Endometrial microvascular endothelial cells (primary cell): ENCODE results near the gene ABCC12. TPM values are rescaled to one million over a fixed set of nuclear protein-coding genes. Genes with fewer than 3 reads are reported as not detected.

Experiments used
- in situ Hi-C: cut with HindIII; loops from 2 replicates; pipeline ENCODE4 v1.10.0; 2017; ENCODE audit warnings: low sequenced_read_pairs, low pct_unique_long_range_greater_than_20kb; ENCODE audit errors: inconsistent ontology term
- total RNA-seq: library from RNA; depleted of rRNA; stranded (reverse); fragments of >200 nt; gene quantifications from one replicate; pipeline ENCODE4 v1.2.3, GENCODE V29; 2015; ENCODE audit errors: inconsistent ontology term

Gene ABCC12
- total RNA-seq, 1 donor from 2014 or later: not detected

DNA sequence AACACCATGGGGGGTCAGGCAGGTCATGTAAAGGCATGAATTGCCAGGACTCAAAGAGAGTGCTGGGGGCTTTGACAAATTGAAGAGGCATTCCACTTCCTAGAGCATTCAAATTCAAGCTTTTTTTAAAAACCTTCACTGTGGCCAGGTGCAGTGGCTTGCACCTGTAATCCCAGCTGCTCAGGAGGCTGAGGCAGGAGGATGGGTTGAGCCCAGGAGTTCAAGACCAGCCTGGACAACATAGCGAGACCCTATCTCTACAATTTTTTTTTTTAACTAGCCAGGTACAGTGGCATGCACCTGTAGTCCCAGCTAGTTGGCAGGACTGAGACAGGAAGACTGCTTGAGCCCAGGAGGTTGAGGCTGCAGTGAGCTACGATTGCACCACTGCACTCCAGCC is 17.2 kb downstream of the ABCC12 start:
- in situ Hi-C loops: no loop called here

DNA sequence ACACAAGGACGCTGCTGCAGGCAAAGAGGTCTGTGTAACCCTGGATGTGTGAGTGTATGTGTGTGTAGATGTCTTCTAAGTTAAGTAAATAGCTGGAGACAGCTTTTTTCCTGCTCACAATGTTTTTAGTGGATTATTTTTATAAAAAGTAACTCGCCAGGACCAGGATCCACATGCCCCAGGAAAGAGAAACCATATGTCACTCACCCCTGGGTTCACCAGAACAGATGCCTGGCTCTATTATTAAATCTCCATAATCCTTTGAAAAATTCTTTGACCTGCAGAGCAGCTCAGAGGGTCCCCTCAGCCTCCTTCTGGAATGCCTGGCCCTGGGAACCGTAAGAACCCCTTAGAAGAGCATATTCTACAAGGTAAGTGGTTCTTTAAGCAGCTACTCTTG is 18.0 kb downstream of the ABCC12 start:
- in situ Hi-C loops: no loop called here

DNA sequence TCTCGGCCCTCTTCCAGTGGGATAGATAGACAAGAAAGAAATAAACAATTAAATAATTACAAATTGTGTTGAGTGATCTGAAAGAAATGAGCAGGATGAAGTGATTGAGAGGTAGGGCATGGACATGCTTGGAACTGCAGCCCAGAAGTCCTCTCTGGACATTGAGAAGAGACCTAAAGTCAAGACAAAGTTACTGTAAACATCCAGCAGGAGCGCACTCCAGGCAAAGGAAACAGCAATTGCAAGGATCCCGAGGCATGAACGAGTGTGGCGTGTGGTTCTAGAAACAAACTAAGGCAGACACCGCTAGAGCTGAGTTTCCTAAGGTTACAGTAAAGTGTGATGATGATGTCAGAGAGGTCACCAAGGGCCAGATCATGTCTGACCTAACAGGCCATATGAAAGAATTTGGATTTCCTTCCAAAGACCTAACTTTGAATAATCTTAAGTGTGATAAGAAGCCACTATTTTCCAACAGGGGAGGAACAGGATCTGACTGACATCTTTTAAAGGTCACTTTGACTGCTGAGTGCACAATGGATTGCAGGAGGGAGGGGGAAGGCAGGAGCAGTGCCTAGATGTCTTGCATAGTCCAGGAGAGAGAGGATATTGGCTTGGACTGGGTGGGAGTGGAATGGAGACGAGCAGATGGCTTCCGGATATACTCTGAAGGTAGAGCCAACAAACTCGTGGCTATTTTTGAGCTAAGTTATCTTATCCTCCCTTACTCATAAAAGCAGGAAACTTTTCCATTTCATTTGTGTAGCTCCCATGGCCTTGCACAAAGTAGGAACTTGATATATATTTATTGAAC is 19.0 kb downstream of the ABCC12 start:
- in situ Hi-C loops: no loop called here

DNA sequence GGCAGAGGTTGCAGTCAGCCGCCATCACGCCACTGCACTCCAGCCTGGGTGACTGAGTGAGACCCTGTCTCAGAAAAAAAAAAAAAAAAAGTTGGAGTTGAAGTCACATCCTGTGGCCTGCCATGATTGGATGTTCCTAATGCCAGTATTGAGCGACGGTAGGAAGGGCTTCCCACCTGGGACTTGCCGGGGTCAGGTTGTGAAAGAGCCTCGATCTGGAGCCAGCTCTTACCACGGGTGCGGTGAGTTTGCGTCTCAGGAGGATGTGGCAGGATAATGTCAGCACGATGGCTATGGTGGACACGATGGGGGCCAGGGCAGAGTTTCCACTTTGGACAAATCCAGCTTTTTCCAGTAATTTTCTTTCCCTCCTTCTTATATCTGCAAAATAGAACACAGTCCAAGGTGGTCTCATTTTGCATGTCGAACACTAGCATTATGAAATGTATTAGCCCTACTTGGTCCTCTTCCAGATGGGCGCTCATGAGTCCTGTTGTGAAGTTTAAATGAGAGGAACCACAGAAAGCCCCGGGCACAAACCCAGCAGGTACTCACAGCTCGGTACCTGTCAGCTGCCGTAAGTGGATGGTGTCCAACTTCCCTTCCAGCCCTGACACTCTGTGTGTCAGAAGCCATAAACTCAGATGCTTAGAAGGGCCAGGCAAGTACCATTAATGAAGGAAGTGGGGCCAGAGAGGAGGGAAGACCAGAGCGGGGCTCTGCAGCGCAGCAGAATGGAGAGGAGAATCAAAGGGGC is 22.2 kb downstream of the ABCC12 start:
- in situ Hi-C loops: no loop called here

DNA sequence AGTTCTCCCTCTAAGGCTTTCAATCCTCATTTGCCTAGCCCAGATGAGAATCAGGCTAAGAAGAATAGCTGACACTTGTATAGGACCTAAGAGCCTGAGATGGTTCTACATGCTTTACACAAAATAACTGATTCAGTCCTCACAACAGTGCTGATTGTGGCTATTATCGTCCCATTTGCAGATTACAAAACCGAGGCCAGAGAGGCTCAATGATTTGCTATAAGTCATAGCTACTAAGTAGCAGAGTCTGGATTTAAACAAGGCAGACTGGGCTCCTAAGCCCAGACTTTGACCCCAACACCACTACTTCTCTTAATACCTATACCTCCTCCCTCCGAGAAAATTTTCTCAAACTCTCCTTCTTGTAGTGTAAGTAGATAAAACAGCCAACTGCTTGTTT is 23.1 kb downstream of the ABCC12 start:
- in situ Hi-C loops: no loop called here

DNA sequence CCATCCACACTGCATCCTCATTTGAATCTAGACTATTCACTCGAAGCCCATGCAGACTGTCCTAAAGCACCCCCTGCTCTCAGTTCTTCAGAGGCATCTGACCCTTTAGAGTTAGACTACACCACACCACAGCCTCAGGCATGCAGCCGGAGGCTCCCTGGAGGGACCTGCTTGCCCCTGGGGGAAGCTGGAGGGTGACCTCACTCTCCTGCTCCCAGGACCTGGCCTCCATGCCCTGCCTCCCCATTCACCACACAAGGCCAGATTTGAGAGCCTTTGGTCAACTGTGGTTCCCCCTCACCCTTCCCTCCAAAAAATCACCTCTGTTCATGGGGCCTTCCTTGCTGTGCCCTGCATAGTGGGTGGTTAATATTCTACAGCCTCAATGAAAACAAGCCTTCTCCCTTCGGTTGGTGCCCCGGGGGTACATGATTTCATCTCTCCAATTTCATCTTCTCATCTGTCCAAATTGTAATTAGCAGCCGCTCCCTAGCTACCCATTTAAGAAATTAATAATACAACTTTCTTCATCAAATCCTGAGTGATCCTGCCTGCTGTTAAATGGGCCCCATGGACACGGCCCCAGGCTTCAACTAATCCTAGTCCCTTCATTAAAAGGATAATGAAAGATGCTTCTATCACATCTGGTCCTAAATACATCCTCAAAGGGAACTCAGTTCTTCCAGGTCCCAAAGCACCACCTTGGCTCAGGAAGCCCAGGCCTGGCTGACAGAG is 24.4 kb downstream of the ABCC12 start:
- in situ Hi-C loops: no loop called here

DNA sequence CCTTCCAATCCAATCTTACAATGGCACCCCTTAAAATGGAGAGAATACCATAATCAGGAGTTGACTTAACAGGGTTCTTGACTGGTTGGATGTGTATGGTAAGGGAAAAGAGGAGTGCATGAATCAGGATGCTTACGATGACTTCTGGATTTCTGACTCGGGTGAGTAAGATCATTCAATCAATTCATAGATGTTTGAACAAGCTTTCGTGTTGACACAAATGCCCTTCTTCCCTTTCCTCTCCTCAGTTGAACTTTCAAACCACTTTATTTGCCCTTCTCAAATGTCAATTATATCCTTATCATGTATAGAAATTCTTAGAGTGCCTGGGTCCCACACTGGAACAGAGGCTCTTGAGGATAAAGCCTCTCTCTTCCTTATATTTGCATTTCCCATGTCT is 25.9 kb downstream of the ABCC12 start:
- in situ Hi-C loops: no loop called here

DNA sequence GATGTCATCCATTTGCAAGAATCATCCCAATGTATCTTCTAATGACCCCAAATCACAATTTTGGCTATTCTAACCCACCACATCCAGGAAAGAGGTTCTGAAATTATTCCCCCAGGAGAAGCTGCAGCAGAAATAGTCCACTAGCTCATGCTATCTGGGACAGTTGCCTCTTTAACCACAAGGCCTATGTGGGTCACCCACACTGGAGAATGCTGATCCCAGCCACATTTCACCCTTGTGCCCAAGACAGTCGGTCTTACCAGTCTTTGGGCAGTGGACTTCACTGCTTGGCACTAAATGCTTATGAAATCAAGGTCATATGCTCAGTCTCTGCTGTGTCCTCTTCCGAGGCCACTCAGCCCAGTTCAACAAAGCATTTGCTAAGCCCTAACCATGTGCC is 27.0 kb downstream of the ABCC12 start:
- in situ Hi-C loops: no loop called here

DNA sequence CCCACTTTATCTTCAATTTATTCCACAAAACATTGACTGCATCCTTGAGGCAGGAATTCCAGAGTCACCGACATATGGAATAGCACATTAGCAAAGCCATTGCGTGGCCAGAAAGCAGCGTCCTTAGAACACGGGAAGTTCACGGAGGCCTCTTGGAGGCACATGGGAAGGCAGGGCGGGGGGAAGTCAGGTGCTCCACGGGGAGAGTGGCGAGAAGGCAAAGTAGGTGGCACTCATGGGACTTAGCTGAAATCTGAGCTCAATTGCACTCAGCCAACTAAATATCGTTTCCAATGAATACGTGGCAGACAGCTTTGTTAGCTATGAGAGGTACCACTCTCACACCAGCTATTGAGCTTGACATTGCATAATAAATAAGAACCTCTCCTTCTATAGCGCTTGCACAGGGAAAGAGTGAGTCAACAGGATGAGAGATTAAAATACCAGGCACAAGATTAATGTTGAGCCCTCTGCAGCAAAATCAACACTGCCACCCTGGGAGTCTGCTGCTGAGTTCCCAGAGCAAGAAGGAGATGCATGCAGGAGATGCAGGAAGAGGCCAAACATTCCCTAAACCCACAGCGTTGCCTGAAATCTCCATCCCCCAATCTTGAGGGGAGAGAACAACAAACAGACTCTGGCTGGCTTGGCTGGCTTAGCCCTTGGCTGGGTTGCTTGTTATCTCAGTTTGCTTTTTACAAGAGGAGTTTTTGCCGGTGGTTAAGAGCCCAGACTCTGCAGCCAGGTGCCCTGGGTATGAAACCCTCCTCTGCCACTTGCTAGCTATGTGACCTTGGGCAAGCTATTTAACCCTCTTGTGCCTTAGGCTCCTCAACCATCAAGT is 28.8 kb downstream of the ABCC12 start:
- in situ Hi-C loops: no loop called here

DNA sequence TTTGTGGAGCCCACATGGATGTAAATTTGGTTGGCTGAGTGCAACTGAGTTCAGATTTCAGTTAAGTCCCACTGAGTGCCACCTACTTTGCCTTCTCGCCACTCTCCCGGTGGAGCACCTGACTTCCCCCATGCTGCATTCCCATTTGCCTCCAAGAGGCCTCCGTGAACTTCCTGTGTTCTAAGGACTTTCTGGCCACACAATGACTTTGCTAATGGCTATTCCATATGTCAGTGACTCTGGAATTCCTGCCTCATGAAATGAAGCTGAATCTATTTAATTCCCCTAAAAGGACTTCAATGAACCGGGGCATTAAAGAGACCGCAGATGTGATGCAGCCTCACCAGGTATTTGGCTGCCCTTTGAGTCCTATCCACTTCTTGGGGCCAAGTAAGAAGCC is 29.9 kb downstream of the ABCC12 start:
- in situ Hi-C loops: no loop called here

DNA sequence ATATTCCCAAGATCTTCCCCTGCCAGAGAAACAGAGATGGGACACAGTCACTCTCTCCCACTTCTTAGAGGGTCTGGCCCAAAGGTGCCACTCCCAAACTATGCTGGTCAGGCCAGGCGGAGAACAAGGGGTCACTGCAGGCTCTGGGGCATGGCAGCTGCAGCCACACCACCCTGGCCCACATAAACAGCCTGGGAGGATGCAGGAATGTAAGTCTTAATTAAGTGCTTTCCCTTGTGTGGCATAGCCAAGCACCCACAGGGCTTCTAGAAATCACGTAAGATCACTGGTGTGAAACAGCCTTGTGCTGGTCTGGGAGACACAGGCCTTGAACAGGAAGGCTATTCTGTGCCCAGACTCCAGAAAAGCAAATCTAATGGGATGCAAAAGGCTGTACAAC is 31.5 kb downstream of the ABCC12 start:
- in situ Hi-C loops: no loop called here

DNA sequence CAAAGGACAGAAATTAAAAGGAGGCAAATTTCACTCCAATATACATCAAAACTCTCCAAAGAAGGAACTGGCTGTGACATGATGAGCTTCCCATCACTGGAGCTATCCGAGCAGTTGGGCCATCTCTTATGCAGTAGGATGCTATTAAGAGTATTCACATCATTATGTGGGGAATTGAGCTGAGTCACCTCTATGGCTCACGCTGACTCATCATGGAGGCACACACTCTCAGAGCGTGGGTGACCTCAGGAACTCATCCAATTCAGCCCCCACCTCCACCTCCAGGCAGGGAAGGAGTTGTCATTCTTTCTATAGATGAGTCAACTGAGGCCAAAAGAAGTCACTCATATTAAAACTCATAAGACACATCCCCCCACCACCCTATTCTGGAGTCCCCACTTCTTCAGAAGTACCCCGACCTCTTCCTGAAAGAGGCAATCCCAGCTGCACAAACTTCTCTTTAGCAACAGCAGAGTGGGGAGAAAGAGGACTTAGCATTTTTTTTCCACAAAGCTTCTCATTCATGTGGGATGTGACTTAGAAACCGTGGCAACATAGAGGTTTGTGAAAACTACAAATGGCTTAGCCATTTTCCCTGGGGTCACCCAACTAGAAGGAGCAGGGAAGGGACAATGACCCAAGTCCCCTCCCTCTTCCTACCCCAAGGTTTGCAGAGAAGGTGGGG is 32.5 kb downstream of the ABCC12 start:
- in situ Hi-C loops: no loop called here

DNA sequence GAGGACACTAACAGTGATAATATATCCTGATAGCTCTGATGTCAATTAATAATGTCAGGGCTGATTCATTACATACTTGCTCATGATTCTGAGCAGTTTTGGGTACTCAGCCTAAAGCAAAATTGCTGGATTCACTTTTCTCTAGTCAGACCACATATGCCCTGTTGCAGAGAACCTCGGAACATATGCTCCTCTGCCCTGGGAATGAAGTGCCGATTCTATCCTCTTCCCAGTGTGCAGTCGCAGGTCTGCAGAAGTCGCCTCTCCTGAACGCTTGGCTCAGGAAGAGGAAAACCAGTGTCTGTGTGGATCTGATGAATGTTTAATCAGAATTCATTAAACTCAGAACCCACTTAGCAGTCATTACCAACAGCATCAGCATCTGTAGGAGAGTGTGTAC is 34.5 kb downstream of the ABCC12 start:
- in situ Hi-C loops: no loop called here

DNA sequence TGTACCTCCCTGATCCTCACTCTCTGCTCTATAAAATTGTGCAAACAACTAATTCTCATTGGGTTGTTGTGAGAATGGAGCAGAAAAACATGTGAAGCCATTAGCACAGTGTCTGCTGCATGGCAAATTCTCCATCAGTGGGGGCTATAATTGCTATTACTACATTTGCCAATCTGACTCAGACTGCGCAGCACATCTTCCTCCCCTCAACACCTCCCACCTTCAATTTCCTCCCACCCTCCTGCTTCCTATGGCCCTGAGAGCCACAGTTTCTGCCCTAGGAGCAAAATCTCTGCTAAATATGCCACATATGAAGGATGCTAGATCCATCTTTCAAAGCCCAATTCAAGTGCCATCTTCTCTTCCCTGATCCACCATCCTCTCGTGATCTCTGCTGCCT is 37.0 kb downstream of the ABCC12 start:
- in situ Hi-C loops: no loop called here

DNA sequence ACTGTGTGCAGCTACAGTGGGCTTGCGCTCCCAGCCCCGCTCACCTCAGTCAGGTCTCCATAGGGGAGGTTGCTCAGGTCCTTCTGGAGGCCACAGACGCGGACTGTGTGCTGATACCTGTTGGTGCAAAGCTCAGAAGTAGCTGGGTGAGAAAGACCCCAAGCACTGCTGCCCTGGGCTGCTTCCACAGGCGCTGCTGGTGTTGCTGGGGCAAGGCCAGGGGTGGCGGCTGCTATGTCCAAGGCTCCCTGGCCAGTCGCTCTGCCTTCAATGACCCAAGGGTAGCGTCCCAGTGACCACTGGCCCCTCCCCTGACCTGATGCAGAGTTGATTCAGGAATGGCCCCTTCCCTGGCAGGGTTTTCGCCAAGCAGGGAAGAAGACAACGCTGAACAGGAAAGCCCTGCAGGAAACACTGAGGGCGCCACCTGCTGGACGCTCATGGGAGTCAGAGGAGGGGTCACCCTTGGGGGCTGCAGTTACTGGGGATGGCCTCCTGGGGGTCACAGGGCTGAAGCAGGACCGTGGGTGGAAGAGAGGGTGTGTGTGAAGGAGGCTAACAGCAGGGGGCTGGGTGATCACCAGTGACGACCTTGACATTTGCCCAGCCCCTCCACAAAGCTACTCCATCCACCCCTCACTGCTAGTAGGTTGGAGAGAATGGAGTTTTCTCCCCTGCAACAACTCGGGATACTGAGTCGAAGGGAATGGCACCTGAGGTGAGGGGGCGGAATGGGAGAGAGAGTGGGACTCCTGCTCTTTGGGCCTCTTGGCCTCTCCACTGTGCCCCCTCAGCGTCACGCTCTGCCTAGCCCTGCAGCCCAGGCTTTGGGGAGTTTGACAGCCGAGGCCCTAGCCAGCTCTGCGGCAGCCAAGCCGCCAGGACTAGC is 38.3 kb downstream of the ABCC12 start:
- in situ Hi-C loops: no loop called here

DNA sequence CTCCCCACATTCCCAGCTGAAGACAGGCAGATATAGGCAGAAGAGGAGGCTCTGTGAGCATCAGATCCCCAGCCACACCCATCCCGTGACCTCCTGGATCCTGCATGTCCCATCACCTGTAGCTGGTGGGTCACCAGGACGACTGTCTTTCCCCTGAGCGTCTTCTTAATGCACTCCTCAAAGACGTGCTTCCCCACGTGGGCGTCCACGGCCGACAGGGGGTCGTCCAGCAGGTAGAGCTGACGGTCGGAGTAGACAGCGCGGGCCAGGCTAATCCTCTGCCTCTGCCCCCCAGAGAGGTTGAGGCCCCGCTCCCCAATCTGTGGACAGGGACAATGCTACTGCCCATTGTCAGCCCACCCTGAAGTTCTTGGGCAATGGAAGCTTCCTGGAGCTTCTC is 40.5 kb downstream of the ABCC12 start:
- in situ Hi-C loops: no loop called here

DNA sequence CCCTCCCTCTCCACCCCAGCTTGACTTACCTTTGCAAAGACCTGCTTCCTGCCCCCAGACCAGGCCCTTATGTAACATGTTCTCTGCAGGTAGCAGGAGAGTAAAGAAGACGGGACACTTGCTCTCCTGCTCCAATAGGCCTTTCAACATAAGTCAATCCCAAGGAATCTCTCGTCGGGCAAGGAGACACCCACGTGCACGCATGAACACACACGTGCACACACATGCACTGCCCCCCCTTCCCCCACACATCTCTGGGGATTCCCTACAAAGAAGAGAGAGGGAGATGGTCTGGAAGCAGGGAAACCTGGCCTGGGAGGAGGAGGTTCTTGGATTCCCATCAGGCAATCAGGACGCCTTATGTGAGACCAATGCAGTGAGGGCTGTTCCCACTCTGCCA is 41.4 kb downstream of the ABCC12 start:
- in situ Hi-C loops: no loop called here

DNA sequence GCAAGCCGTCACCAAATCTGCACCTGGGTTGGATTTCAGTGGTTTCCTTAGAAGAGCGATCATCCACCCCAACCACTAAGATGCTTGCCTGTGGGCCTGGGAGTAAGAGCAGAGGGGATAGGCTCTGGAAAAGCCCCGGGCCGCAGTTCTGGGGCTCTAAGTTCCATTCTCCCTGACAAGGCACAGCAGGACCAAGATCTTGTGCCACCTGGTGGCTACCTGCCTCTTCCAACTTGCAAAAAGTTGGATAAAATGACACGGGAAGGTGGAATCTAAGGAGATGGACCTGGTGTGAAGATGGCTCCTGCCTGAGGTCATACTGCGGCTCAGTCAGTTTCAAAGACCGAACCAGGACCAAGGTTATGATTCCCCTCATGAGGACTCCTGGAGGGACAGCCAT is 42.3 kb downstream of the ABCC12 start:
- in situ Hi-C loops: no loop called here
